ENCODE measurements around the gene CD2BP2.
"Not testable (repeated sequence)": the region's sequence is repeated elsewhere in the genome, so short reads cannot be mapped to it uniquely, and the experiment has no call there.

The CD2BP2 gene

GRCh38 chr16:30341971-30342370, 13.1 kb downstream of the CD2BP2 start:
- DNase-seq (ENCODE audit: low spot score): not testable (repeated sequence)

- no peak for DNase-seq (ENCODE audit: low spot score)
Measured at GRCh38 chr16:30340621-30341020, 14.5 kb downstream of the CD2BP2 start.

GRCh38 chr16:30338715-30339114, 16.4 kb downstream of the CD2BP2 start:
- DNase-seq (ENCODE audit: low spot score): not testable (repeated sequence)

DNA sequence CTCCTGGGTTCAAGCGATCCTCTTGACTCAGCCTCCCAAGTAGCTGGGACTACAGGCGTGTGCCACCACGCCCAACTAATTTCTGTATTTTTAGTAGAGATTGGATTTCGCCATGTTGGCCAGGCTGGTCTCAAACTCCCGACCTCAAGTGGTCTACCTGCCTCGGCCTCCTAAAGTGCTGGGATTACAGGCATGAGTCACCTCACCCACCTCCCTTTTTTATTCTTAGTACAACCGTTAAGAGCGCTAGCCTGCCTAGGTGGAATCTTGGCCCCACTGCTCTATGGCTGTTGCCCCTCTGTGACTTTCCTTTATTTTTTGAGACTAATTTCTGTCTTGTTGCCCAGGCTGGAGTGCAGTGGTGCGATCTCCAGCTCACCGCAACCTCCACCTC, 17.1 kb downstream of the CD2BP2 start:
- not testable (repeated sequence) for DNase-seq (ENCODE audit: low spot score)

DNA sequence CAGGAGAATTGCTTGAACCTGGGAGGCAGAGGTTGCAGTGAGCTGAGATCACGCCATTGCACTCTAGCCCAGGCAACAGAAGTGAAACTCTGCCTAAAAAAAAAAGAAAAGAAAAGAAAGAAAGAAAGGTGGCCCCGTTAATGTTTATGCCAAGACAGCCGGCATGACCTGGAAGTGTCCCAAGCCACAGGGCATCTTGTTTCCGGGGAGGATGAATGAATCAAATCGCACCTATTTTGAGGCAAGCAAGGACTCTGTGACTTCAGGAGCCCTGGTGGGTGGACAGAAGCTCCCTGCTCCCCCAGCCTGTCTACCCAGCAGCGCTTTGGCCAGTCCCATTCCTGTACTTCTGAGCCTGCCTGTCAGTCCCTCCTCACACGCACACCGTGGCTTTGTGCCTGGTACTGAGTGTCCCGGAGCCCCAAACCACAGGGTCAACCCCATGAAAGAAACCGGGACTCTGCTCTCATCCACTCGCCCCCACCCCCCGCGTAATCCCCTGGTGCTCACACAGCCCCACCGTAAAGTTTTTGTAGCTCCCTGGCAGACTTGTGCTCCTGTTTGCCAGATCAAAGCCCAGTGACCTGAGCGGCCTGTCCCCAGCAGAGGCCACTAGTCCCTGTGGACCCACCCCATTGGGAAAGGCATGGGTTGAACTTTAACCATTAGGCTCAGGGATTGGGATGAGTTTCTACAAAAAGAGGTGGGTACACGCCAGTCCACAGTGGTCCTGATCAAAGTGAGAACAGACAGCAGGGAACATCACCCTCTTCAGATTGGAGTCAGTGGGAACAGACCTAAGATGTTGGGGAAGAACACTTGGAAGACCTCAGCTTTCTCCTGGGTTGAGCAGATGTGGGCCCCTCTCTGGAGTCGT, 19.3 kb downstream of the CD2BP2 start:
- DNase-seq (ENCODE audit: low spot score): peak; percentile 23

- peak; percentile 73 for DNase-seq (ENCODE audit: low spot score)
Measured at GRCh38 chr16:30335028-30335597, 20.0 kb downstream of the CD2BP2 start.

- DNase-seq (ENCODE audit: low spot score): peak; percentile 77
Measured at GRCh38 chr16:30334473-30334989, 20.6 kb downstream of the CD2BP2 start.

- DNase-seq (ENCODE audit: low spot score): not testable (repeated sequence)
Measured at GRCh38 chr16:30324220-30324619, 30.9 kb downstream of the CD2BP2 start.

- DNase-seq (ENCODE audit: low spot score): not testable (repeated sequence)
Measured at GRCh38 chr16:30318647-30319046, 36.5 kb downstream of the CD2BP2 start.

DNA sequence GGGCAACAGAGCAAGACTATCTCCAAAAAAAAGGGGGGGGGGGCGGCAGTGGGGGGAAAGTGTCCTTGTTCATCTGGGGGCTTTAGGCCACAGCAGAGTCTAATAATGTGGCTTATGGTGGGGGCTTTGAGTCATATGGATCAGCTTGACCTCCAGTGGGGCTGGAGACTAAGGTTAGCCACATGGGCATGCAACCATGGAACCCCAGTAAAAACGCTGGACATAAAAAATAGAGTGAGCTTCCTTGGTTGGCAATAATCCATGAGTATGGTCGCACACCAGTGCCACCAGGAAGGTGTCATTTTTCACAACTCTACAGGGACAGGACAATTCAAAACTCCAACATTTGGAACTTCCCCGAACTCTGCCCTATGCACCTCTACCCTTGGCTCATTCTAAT, 44.2 kb downstream of the CD2BP2 start:
- DNase-seq (ENCODE audit: low spot score): not testable (repeated sequence)

DNA sequence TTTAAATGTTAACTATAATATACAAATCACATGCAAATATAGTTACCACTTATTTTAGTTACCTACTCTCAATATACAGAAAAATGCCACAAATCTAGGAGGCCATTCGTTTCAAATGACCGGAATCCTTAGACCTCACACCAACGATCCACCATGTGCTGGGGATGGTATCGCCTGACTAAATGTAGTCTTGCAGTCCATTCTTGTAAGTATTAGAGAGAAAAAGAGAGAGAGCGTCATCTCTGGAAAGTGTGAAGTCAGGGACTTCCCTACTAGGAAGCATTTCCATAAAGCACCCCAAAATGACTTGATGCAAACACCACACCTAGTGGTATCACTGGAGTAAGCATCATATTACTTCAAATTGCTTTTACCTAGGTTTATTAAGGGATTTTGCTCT, 45.9 kb downstream of the CD2BP2 start:
- not testable (repeated sequence) for DNase-seq (ENCODE audit: low spot score)
